ENCODE results near the gene CACNA2D3.

The CACNA2D3 gene

GRCh38 chr3:54313418-54313817 is 191.1 kb downstream of the CACNA2D3 start:
- no peak overlapping the region for H3K23ac ChIP-seq (ENCODE audit: low read length)
- H3K4me1 ChIP-seq (ENCODE audit: control insufficient read depth, low read depth, low read length), result no peaks in the 10 kb centered on the region
- H3K18ac ChIP-seq (ENCODE audit: low read length), result no peak overlapping the region
- H3K27ac ChIP-seq (ENCODE audit: low read depth, low read length), result no peak overlapping the region
- WGBS (ENCODE audit: extremely low coverage, insufficient coverage, low lambda C conversion rate), result no CpG with 5 or more reads among the region's 5 CpGs
- H3K9ac ChIP-seq (ENCODE audit: low read length), result no peak overlapping the region
- H3K4me2 ChIP-seq (ENCODE audit: low read length), result no peak overlapping the region
- no peak overlapping the region for H4K8ac ChIP-seq (ENCODE audit: low read depth, low read length)
- no peak overlapping the region for H2BK120ac ChIP-seq (ENCODE audit: low read depth, low read length)
- H2BK5ac ChIP-seq (ENCODE audit: low read length), result no peak overlapping the region
- no peaks in the 10 kb centered on the region for H3K27me3 ChIP-seq (ENCODE audit: insufficient read depth, low read length, poor library complexity)
- H3K56ac ChIP-seq (ENCODE audit: low read length), result no peak overlapping the region
- H4K5ac ChIP-seq (ENCODE audit: low read length), result no peak overlapping the region
- no peaks in the 10 kb centered on the region for H3K79me1 ChIP-seq (ENCODE audit: low read length)
- H2AK5ac ChIP-seq (ENCODE audit: low read length), result no peak overlapping the region
- no peak overlapping the region for H3K4ac ChIP-seq (ENCODE audit: low read depth, low read length)
- H2BK15ac ChIP-seq (replicated peaks; ENCODE audit: low read depth), result no peak overlapping the region
- DNase-seq, result no peak
- H3K79me2 ChIP-seq (ENCODE audit: control insufficient read depth, insufficient read depth, low read length), result no peaks in the 10 kb centered on the region
- H3K36me3 ChIP-seq (ENCODE audit: control insufficient read depth, insufficient read depth, low read length), result no peaks in the 10 kb centered on the region
- H3K4me3 ChIP-seq (ENCODE audit: low read length), result no peak overlapping the region

GRCh38 chr3:54321520-54321919 is 199.2 kb downstream of the CACNA2D3 start:
- Histone ChIP-seq H3K79me2 (ENCODE audit: control insufficient read depth, insufficient read depth, low read length) (no peaks in the 10 kb centered on the region), H2BK15ac (replicated peaks; ENCODE audit: low read depth) (no peak overlapping the region), H3K4me2 (ENCODE audit: low read length) (no peak overlapping the region), H4K5ac (ENCODE audit: low read length) (no peak overlapping the region), H3K4me1 (ENCODE audit: control insufficient read depth, low read depth, low read length) (peaks cover 2% of the 10 kb centered on the region), H3K4me3 (ENCODE audit: low read length) (no peak overlapping the region), H3K36me3 (ENCODE audit: control insufficient read depth, insufficient read depth, low read length) (no peaks in the 10 kb centered on the region), H3K79me1 (ENCODE audit: low read length) (no peaks in the 10 kb centered on the region), H4K8ac (ENCODE audit: low read depth, low read length) (no peak overlapping the region), H3K4ac (ENCODE audit: low read depth, low read length) (no peak overlapping the region), H2BK5ac (ENCODE audit: low read length) (no peak overlapping the region), H3K9ac (ENCODE audit: low read length) (no peak overlapping the region), H3K18ac (ENCODE audit: low read length) (no peak overlapping the region), H3K27ac (ENCODE audit: low read depth, low read length) (no peak overlapping the region), H3K27me3 (ENCODE audit: insufficient read depth, low read length, poor library complexity) (no peaks in the 10 kb centered on the region), H3K56ac (ENCODE audit: low read length) (no peak overlapping the region), H3K23ac (ENCODE audit: low read length) (no peak overlapping the region), H2BK120ac (ENCODE audit: low read depth, low read length) (no peak overlapping the region), H2AK5ac (ENCODE audit: low read length) (no peak overlapping the region)
- peak; percentile 57 for DNase-seq
- WGBS (ENCODE audit: extremely low coverage, insufficient coverage, low lambda C conversion rate), result no CpG with 5 or more reads among the region's 5 CpGs

DNA sequence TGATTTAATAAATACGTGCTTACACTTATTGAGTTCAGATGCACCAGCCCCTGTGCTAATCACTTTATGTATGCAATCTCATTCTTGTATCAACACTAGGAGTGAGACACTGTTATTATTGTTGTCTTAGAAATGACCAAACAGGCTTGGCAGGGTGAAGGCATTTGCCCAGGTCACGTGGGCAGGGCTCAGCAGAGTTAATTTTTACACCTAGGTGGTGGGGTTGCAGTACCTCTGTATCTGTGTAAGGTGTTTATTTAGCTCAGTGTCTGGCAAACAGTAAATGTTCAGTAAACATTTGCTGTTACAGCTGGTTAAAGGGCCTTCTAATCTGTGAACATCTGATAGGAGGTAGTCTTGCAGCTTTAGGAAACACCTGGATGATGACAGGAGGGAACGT is 200.0 kb downstream of the CACNA2D3 start:
- Histone ChIP-seq H3K27ac (ENCODE audit: low read depth, low read length) (no peak overlapping the region), H3K79me2 (ENCODE audit: control insufficient read depth, insufficient read depth, low read length) (no peaks in the 10 kb centered on the region), H3K4me2 (ENCODE audit: low read length) (no peak overlapping the region), H2BK120ac (ENCODE audit: low read depth, low read length) (no peak overlapping the region), H2BK5ac (ENCODE audit: low read length) (no peak overlapping the region), H3K9ac (ENCODE audit: low read length) (no peak overlapping the region), H3K18ac (ENCODE audit: low read length) (no peak overlapping the region), H2AK5ac (ENCODE audit: low read length) (no peak overlapping the region), H3K36me3 (ENCODE audit: control insufficient read depth, insufficient read depth, low read length) (no peaks in the 10 kb centered on the region), H3K79me1 (ENCODE audit: low read length) (no peaks in the 10 kb centered on the region), H3K27me3 (ENCODE audit: insufficient read depth, low read length, poor library complexity) (no peaks in the 10 kb centered on the region), H2BK15ac (replicated peaks; ENCODE audit: low read depth) (no peak overlapping the region), H3K4me1 (ENCODE audit: control insufficient read depth, low read depth, low read length) (peaks cover 2% of the 10 kb centered on the region), H4K5ac (ENCODE audit: low read length) (no peak overlapping the region), H3K4me3 (ENCODE audit: low read length) (no peak overlapping the region), H3K56ac (ENCODE audit: low read length) (no peak overlapping the region), H3K4ac (ENCODE audit: low read depth, low read length) (no peak overlapping the region), H3K23ac (ENCODE audit: low read length) (no peak overlapping the region), H4K8ac (ENCODE audit: low read depth, low read length) (no peak overlapping the region)
- WGBS (ENCODE audit: extremely low coverage, insufficient coverage, low lambda C conversion rate), result no CpG with 5 or more reads among the region's 3 CpGs
- no peak for DNase-seq

DNA sequence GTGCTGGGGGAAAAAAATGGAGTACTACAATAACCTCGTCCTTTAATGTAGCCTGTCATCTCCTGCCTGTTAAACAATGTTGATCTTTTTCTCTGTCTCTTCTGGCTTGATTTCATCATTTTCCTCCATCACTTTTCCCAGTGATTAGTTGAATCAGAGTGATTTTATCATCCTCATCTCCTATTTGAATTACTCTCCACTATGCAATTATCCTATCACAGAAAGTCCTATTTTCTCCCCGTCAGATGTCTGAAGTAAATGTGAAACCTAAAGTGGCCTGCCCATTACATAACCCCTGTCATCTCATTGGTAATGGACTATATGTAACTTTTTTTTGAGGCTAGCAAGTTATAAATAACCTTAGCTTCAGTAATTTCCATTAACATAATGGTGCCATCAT is 201.8 kb downstream of the CACNA2D3 start:
- DNase-seq, result no peak
- Histone ChIP-seq H3K4ac (ENCODE audit: low read depth, low read length) (no peak overlapping the region), H3K18ac (ENCODE audit: low read length) (no peak overlapping the region), H3K4me3 (ENCODE audit: low read length) (no peak overlapping the region), H4K8ac (ENCODE audit: low read depth, low read length) (no peak overlapping the region), H3K4me2 (ENCODE audit: low read length) (no peak overlapping the region), H3K79me2 (ENCODE audit: control insufficient read depth, insufficient read depth, low read length) (no peaks in the 10 kb centered on the region), H2BK5ac (ENCODE audit: low read length) (no peak overlapping the region), H3K4me1 (ENCODE audit: control insufficient read depth, low read depth, low read length) (peaks cover 2% of the 10 kb centered on the region), H4K5ac (ENCODE audit: low read length) (no peak overlapping the region), H3K27me3 (ENCODE audit: insufficient read depth, low read length, poor library complexity) (no peaks in the 10 kb centered on the region), H3K9ac (ENCODE audit: low read length) (no peak overlapping the region), H2BK15ac (replicated peaks; ENCODE audit: low read depth) (no peak overlapping the region), H3K36me3 (ENCODE audit: control insufficient read depth, insufficient read depth, low read length) (no peaks in the 10 kb centered on the region), H3K27ac (ENCODE audit: low read depth, low read length) (no peak overlapping the region), H3K23ac (ENCODE audit: low read length) (no peak overlapping the region), H3K79me1 (ENCODE audit: low read length) (no peaks in the 10 kb centered on the region), H2BK120ac (ENCODE audit: low read depth, low read length) (no peak overlapping the region), H3K56ac (ENCODE audit: low read length) (no peak overlapping the region), H2AK5ac (ENCODE audit: low read length) (no peak overlapping the region)
- no CpG with 5 or more reads among the region's 2 CpGs for WGBS (ENCODE audit: extremely low coverage, insufficient coverage, low lambda C conversion rate)

- WGBS (ENCODE audit: extremely low coverage, insufficient coverage, low lambda C conversion rate), result no CpG with 5 or more reads among the region's 7 CpGs
These were observed 204.6 kb downstream of the CACNA2D3 start for GRCh38 chr3:54326951-54327350.

GRCh38 chr3:54331341-54331740 is 209.0 kb downstream of the CACNA2D3 start:
- H3K79me1 ChIP-seq (ENCODE audit: low read length), result no peaks in the 10 kb centered on the region
- no peaks in the 10 kb centered on the region for H3K4me1 ChIP-seq (ENCODE audit: control insufficient read depth, low read depth, low read length)
- H3K4ac ChIP-seq (ENCODE audit: low read depth, low read length), result no peak overlapping the region
- no peak overlapping the region for H3K27ac ChIP-seq (ENCODE audit: low read depth, low read length)
- H2BK5ac ChIP-seq (ENCODE audit: low read length), result no peak overlapping the region
- H2AK5ac ChIP-seq (ENCODE audit: low read length), result no peak overlapping the region
- H3K4me2 ChIP-seq (ENCODE audit: low read length), result no peak overlapping the region
- no peaks in the 10 kb centered on the region for H3K27me3 ChIP-seq (ENCODE audit: insufficient read depth, low read length, poor library complexity)
- no peaks in the 10 kb centered on the region for H3K36me3 ChIP-seq (ENCODE audit: control insufficient read depth, insufficient read depth, low read length)
- H3K79me2 ChIP-seq (ENCODE audit: control insufficient read depth, insufficient read depth, low read length), result no peaks in the 10 kb centered on the region
- no peak overlapping the region for H3K4me3 ChIP-seq (ENCODE audit: low read length)
- no peak overlapping the region for H3K56ac ChIP-seq (ENCODE audit: low read length)
- no CpG with 5 or more reads among the region's 2 CpGs for WGBS (ENCODE audit: extremely low coverage, insufficient coverage, low lambda C conversion rate)
- H3K9ac ChIP-seq (ENCODE audit: low read length), result no peak overlapping the region
- DNase-seq, result no peak
- no peak overlapping the region for H4K8ac ChIP-seq (ENCODE audit: low read depth, low read length)
- H4K5ac ChIP-seq (ENCODE audit: low read length), result no peak overlapping the region
- no peak overlapping the region for H2BK15ac ChIP-seq (replicated peaks; ENCODE audit: low read depth)
- H2BK120ac ChIP-seq (ENCODE audit: low read depth, low read length), result no peak overlapping the region
- H3K23ac ChIP-seq (ENCODE audit: low read length), result no peak overlapping the region
- H3K18ac ChIP-seq (ENCODE audit: low read length), result no peak overlapping the region

More at GRCh38 chr3:54326951-54327350, 204.6 kb downstream of the CACNA2D3 start:
- Histone ChIP-seq H2AK5ac (ENCODE audit: low read length) (no peak overlapping the region), H3K4me1 (ENCODE audit: control insufficient read depth, low read depth, low read length) (peaks cover 2% of the 10 kb centered on the region), H3K27ac (ENCODE audit: low read depth, low read length) (no peak overlapping the region), H2BK120ac (ENCODE audit: low read depth, low read length) (no peak overlapping the region), H4K5ac (ENCODE audit: low read length) (no peak overlapping the region), H2BK5ac (ENCODE audit: low read length) (no peak overlapping the region), H3K4me2 (ENCODE audit: low read length) (no peak overlapping the region), H4K8ac (ENCODE audit: low read depth, low read length) (no peak overlapping the region), H3K4ac (ENCODE audit: low read depth, low read length) (no peak overlapping the region), H3K9ac (ENCODE audit: low read length) (no peak overlapping the region), H3K18ac (ENCODE audit: low read length) (no peak overlapping the region), H3K27me3 (ENCODE audit: insufficient read depth, low read length, poor library complexity) (no peaks in the 10 kb centered on the region), H3K36me3 (ENCODE audit: control insufficient read depth, insufficient read depth, low read length) (no peaks in the 10 kb centered on the region), H3K79me1 (ENCODE audit: low read length) (no peaks in the 10 kb centered on the region), H2BK15ac (replicated peaks; ENCODE audit: low read depth) (no peak overlapping the region), H3K23ac (ENCODE audit: low read length) (no peak overlapping the region), H3K4me3 (ENCODE audit: low read length) (no peak overlapping the region), H3K56ac (ENCODE audit: low read length) (no peak overlapping the region), H3K79me2 (ENCODE audit: control insufficient read depth, insufficient read depth, low read length) (no peaks in the 10 kb centered on the region)
- no peak for DNase-seq
